OCI-LY3 (cell line): Measurements from ENCODE around the gene CYP46A1.
"Not testable (repeated sequence)": the region's sequence is repeated elsewhere in the genome, so short reads cannot be mapped to it uniquely, and the experiment has no call there.

Source experiments
- H2AFZ ChIP-seq: fragments of 200-600, 300-600 bp; shearing (Covaris generic); 2 replicates; pipeline ENCODE4 v1.6.0; 2014; ENCODE audit warnings: antibody characterized with exemption, low read depth, low read length
- H3K27ac ChIP-seq: fragments of 200-600, 300-600 bp; sonication (generic); 2 replicates; pipeline ENCODE4 v1.5.1; 2014; ENCODE audit warnings: mild to moderate bottlenecking, low read length, moderate library complexity, mixed read lengths
- H3K27me3 ChIP-seq: fragments of 200-600, 300-600 bp; sonication (generic); 2 replicates; pipeline ENCODE4 v1.6.1; 2014; ENCODE audit warnings: low read depth, low read length, mixed read lengths
- H3K36me3 ChIP-seq: fragments of 200-600, 300-600 bp; sonication (generic); replicated peaks from 2 replicates; pipeline ENCODE3; 2014; ENCODE audit warnings: low read depth, low read length, mixed read lengths
- H3K4me1 ChIP-seq: fragments of 300-600, 200-600 bp; sonication (generic); 2 replicates; pipeline ENCODE4 v1.6.1; 2014; ENCODE audit warnings: low read length, mixed read lengths
- H3K4me2 ChIP-seq: fragments of 200-600, 300-600 bp; sonication (generic); 2 replicates; pipeline ENCODE4 v1.6.1; 2014; ENCODE audit warnings: low read length, mixed read lengths
- H3K4me3 ChIP-seq: fragments of 300-600, 200-600 bp; sonication (generic); 2 replicates; pipeline ENCODE4 v1.5.1; 2014; ENCODE audit warnings: antibody characterized with exemption, mild to moderate bottlenecking, low read length, moderate library complexity
- H3K79me2 ChIP-seq: fragments of 300-600, 200-600 bp; shearing (Covaris generic); 2 replicates; pipeline ENCODE4 v1.6.1; 2014; ENCODE audit warnings: mild to moderate bottlenecking, low read length, mixed read lengths
- H3K9ac ChIP-seq: fragments of 300-600, 200-600 bp; shearing (Covaris generic); 2 replicates; pipeline ENCODE4 v1.6.0; 2014; ENCODE audit warnings: mild to moderate bottlenecking, low read length, moderate library complexity
- H3K9me3 ChIP-seq: fragments of 200-600, 300-600 bp; shearing (Covaris generic); 2 replicates; pipeline ENCODE4 v1.6.1; 2014; ENCODE audit warnings: low read length, mixed read lengths; ENCODE audit not compliant: insufficient read depth
- H4K20me1 ChIP-seq: fragments of 200-600, 300-600 bp; sonication (generic); 2 replicates; pipeline ENCODE4 v1.6.1; 2016; ENCODE audit warnings: low read length, mixed read lengths; ENCODE audit not compliant: insufficient read depth
- EZH2phosphoT487 ChIP-seq: fragments of 200-600 bp; shearing (Covaris generic); IDR thresholded peaks from 2 replicates; pipeline ENCODE4 v1.6.1; 2018; ENCODE audit warnings: antibody characterized with exemption, mixed run types, low read depth
- TF ChIP-seq, protein P1 (sequence below): fragments of 200-600, 300-600 bp; sonication (generic); IDR thresholded peaks from 2 replicates; pipeline ENCODE4 v1.5.1; 2014; ENCODE audit warnings: antibody characterized with exemption, low read length, low read depth

CYP46A1 gene

DNA sequence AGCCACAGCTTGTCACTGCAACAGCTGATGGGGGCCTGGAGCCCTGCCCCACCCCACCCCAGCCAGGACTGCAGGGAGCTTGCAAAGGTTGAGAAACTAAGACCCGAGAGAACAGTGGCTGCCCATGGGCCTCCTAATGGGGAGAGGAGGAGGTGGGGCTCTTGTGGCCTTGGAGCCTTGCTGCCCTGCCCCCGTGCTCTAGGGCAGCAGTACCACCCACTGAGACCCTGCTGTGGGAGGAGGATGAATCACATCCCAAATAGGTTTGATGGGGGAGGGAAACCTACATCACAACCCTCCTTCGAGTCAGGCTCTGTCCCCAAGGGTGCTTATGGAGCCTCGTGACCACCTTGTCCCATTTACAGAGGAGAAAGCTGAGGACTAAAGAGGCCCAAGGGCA, 23.3 kb upstream of the CYP46A1 start:
- H3K4me2 ChIP-seq, result no peak overlapping the region
- H4K20me1 ChIP-seq, result no peaks in the 10 kb centered on the region
- H3K27ac ChIP-seq, result no peak overlapping the region
- H3K9ac ChIP-seq, result no peak overlapping the region
- H2AFZ ChIP-seq, result no peak overlapping the region
- H3K4me1 ChIP-seq, result peaks cover 12% of the 10 kb centered on the region
- H3K4me3 ChIP-seq, result no peak overlapping the region
- no peaks in the 10 kb centered on the region for H3K79me2 ChIP-seq
- H3K27me3 ChIP-seq, result peaks cover 4% of the 10 kb centered on the region
- H3K36me3 ChIP-seq, result no peaks in the 10 kb centered on the region
- no peaks in the 10 kb centered on the region for H3K9me3 ChIP-seq
- TF ChIP-seq, protein P1, sequence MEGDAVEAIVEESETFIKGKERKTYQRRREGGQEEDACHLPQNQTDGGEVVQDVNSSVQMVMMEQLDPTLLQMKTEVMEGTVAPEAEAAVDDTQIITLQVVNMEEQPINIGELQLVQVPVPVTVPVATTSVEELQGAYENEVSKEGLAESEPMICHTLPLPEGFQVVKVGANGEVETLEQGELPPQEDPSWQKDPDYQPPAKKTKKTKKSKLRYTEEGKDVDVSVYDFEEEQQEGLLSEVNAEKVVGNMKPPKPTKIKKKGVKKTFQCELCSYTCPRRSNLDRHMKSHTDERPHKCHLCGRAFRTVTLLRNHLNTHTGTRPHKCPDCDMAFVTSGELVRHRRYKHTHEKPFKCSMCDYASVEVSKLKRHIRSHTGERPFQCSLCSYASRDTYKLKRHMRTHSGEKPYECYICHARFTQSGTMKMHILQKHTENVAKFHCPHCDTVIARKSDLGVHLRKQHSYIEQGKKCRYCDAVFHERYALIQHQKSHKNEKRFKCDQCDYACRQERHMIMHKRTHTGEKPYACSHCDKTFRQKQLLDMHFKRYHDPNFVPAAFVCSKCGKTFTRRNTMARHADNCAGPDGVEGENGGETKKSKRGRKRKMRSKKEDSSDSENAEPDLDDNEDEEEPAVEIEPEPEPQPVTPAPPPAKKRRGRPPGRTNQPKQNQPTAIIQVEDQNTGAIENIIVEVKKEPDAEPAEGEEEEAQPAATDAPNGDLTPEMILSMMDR, result no peak
- no peak for TF ChIP-seq EZH2phosphoT487

- peaks cover 12% of the 10 kb centered on the region for H3K4me1 ChIP-seq
- not testable (repeated sequence) for H3K9ac ChIP-seq, H3K27me3 ChIP-seq, H2AFZ ChIP-seq, H3K4me2 ChIP-seq, H4K20me1 ChIP-seq, H3K9me3 ChIP-seq, H3K4me3 ChIP-seq, H3K36me3 ChIP-seq, H3K79me2 ChIP-seq, H3K27ac ChIP-seq
Measured at GRCh38 chr14:99661206-99661605, 22.9 kb upstream of the CYP46A1 start.

- TF ChIP-seq EZH2phosphoT487, result no peak
- TF ChIP-seq, protein P1, result no peak
- no peak overlapping the region for H3K4me2 ChIP-seq
Measured at GRCh38 chr14:99662846-99663245, 21.3 kb upstream of the CYP46A1 start.

GRCh38 chr14:99663386-99664057, 20.6 kb upstream of the CYP46A1 start:
- Histone ChIP-seq H3K36me3 (no peaks in the 10 kb centered on the region), H3K9ac (no peak overlapping the region), H3K79me2 (no peaks in the 10 kb centered on the region), H3K4me3 (no peak overlapping the region), H3K27ac (no peak overlapping the region), H3K4me2 (no peak overlapping the region), H4K20me1 (no peaks in the 10 kb centered on the region), H2AFZ (no peak overlapping the region), H3K9me3 (no peaks in the 10 kb centered on the region), H3K4me1 (peaks cover 31% of the 10 kb centered on the region), H3K27me3 (peaks cover 4% of the 10 kb centered on the region)
- TF ChIP-seq, protein P1, result no peak
- no peak for TF ChIP-seq EZH2phosphoT487

More at GRCh38 chr14:99662846-99663245, 21.3 kb upstream of the CYP46A1 start:
- Histone ChIP-seq H3K4me3 (no peak overlapping the region), H3K9ac (no peak overlapping the region), H3K27me3 (peaks cover 4% of the 10 kb centered on the region), H3K36me3 (no peaks in the 10 kb centered on the region), H4K20me1 (no peaks in the 10 kb centered on the region), H3K79me2 (no peaks in the 10 kb centered on the region), H2AFZ (no peak overlapping the region), H3K27ac (no peak overlapping the region), H3K9me3 (no peaks in the 10 kb centered on the region), H3K4me1 (peaks cover 29% of the 10 kb centered on the region)
